ENCODE results near the gene ATF7IP.

- TF ChIP-seq CTCF (IDR thresholded peaks at IDR 0.05; ENCODE audit: low read depth, low read length), result no peak
- no peak for TF ChIP-seq EZH2phosphoT487 (IDR thresholded peaks at IDR 0.05; ENCODE audit: low read depth)
Measured at GRCh38 chr12:14532152-14532551, 166.7 kb downstream of the ATF7IP start.

Data from OCI-LY3 (cell line).